Osteoblast (primary cell): ENCODE results near the gene CST7. TPM values are rescaled to one million over a fixed set of nuclear protein-coding genes. Genes with fewer than 3 reads are reported as not detected.

ENCODE experiments used
- DNase-seq: peaks from one replicate; pipeline ENCODE4 v3.0.0; 2011; ENCODE audit warnings: low spot score, mixed read lengths; ENCODE audit not compliant: insufficient read length; ENCODE audit errors: missing footprints
- H2AFZ ChIP-seq: 2 replicates; pipeline ENCODE4 v1.6.0; 2011; ENCODE audit warnings: mild to moderate bottlenecking, low read length
- H3K27ac ChIP-seq: 2 replicates; pipeline ENCODE4 v1.5.1; 2011; ENCODE audit warnings: mild to moderate bottlenecking, low read depth, low read length, moderate library complexity
- H3K27me3 ChIP-seq: 2 replicates; pipeline ENCODE4 v1.6.0; 2012; ENCODE audit warnings: mild to moderate bottlenecking, control low read depth, inconsistent platforms, low read length, moderate library complexity; ENCODE audit not compliant: insufficient read depth
- H3K36me3 ChIP-seq: 2 replicates; pipeline ENCODE4 v1.5.1; 2011; ENCODE audit warnings: mild to moderate bottlenecking, low read length, control low read depth, moderate library complexity; ENCODE audit not compliant: insufficient read depth
- H3K4me1 ChIP-seq: 2 replicates; pipeline ENCODE4 v1.5.1; 2011; ENCODE audit warnings: mild to moderate bottlenecking, low read length, control low read depth, moderate library complexity; ENCODE audit not compliant: insufficient read depth
- H3K4me2 ChIP-seq: 2 replicates; pipeline ENCODE4 v1.6.0; 2011; ENCODE audit warnings: mild to moderate bottlenecking, low read length; ENCODE audit not compliant: insufficient read depth
- H3K4me3 ChIP-seq: fragments of 200-600 bp; sonication (generic); 3 replicates; pipeline ENCODE4 v1.5.1; 2012; ENCODE audit warnings: mild to moderate bottlenecking, low read length, inconsistent platforms; ENCODE audit not compliant: insufficient read depth
- H3K79me2 ChIP-seq: 2 replicates; pipeline ENCODE4 v1.6.0; 2012; ENCODE audit warnings: mild to moderate bottlenecking, low read length, control low read depth, inconsistent platforms; ENCODE audit not compliant: insufficient read depth
- H3K9me3 ChIP-seq: 2 replicates; pipeline ENCODE4 v1.5.1; 2011; ENCODE audit warnings: low read depth, low read length, control low read depth
- H4K20me1 ChIP-seq: 2 replicates; pipeline ENCODE4 v1.6.0; 2012; ENCODE audit warnings: mild to moderate bottlenecking, low read length, control low read depth; ENCODE audit not compliant: insufficient read depth
- CTCF ChIP-seq: IDR thresholded peaks from 2 replicates; pipeline ENCODE4 v1.5.1; 2011; ENCODE audit warnings: mild to moderate bottlenecking, low read depth, low read length, moderate library complexity; ENCODE audit errors: extremely low read depth
- total RNA-seq: library from RNA; depleted of rRNA; stranded (reverse); fragments of >200 nt; gene quantifications from 2 replicates; pipeline ENCODE4 v1.2.3, GENCODE V29; 2012

CST7 gene
- total RNA-seq, 1 donor, result not detected

GRCh38 chr20:24961384-24962181 lies 12.5 kb downstream of the CST7 start:
- H2AFZ ChIP-seq, result no peak overlapping the region
- no peak overlapping the region for H3K4me2 ChIP-seq
- H3K79me2 ChIP-seq, result no peaks in the 10 kb centered on the region
- H3K9me3 ChIP-seq, result no peaks in the 10 kb centered on the region
- H3K4me1 ChIP-seq, result no peaks in the 10 kb centered on the region
- no peak overlapping the region for H3K27ac ChIP-seq
- no peak for TF ChIP-seq CTCF
- no peaks in the 10 kb centered on the region for H4K20me1 ChIP-seq
- DNase-seq, result no peak
- H3K4me3 ChIP-seq, result no peak overlapping the region
- H3K27me3 ChIP-seq, result no peaks in the 10 kb centered on the region
- peaks cover 22% of the 10 kb centered on the region for H3K36me3 ChIP-seq

- Histone ChIP-seq H3K4me3 (no peak overlapping the region), H3K27ac (no peak overlapping the region), H3K36me3 (peaks cover 22% of the 10 kb centered on the region), H3K9me3 (no peaks in the 10 kb centered on the region), H4K20me1 (no peaks in the 10 kb centered on the region), H3K27me3 (no peaks in the 10 kb centered on the region), H3K4me1 (no peaks in the 10 kb centered on the region), H2AFZ (no peak overlapping the region), H3K4me2 (no peak overlapping the region), H3K79me2 (no peaks in the 10 kb centered on the region)
- DNase-seq, result no peak
- no peak for TF ChIP-seq CTCF
Observed at GRCh38 chr20:24962182-24962492, 13.1 kb downstream of the CST7 start.

- Histone ChIP-seq H4K20me1 (no peaks in the 10 kb centered on the region), H3K4me3 (no peak overlapping the region), H3K79me2 (no peaks in the 10 kb centered on the region), H3K4me1 (no peaks in the 10 kb centered on the region), H3K4me2 (no peak overlapping the region), H2AFZ (no peak overlapping the region), H3K9me3 (no peaks in the 10 kb centered on the region), H3K27ac (no peak overlapping the region), H3K27me3 (no peaks in the 10 kb centered on the region), H3K36me3 (peaks cover 25% of the 10 kb centered on the region)
- DNase-seq, result no peak
- no peak for TF ChIP-seq CTCF
Observed at GRCh38 chr20:24962510-24962909, 13.4 kb downstream of the CST7 start.

GRCh38 chr20:24963672-24964505 lies 14.8 kb downstream of the CST7 start:
- H3K79me2 ChIP-seq, result no peaks in the 10 kb centered on the region
- DNase-seq, result no peak

More at GRCh38 chr20:24963672-24964505, 14.8 kb downstream of the CST7 start:
- Histone ChIP-seq H3K36me3 (peaks cover 36% of the 10 kb centered on the region), H3K4me1 (no peaks in the 10 kb centered on the region), H3K4me2 (no peak overlapping the region), H3K4me3 (no peak overlapping the region), H3K27me3 (no peaks in the 10 kb centered on the region), H3K9me3 (no peaks in the 10 kb centered on the region), H3K27ac (no peak overlapping the region), H4K20me1 (no peaks in the 10 kb centered on the region), H2AFZ (no peak overlapping the region)
- TF ChIP-seq CTCF, result no peak
